ENCODE measurements around the gene PIEZO2.

Gene PIEZO2

DNA sequence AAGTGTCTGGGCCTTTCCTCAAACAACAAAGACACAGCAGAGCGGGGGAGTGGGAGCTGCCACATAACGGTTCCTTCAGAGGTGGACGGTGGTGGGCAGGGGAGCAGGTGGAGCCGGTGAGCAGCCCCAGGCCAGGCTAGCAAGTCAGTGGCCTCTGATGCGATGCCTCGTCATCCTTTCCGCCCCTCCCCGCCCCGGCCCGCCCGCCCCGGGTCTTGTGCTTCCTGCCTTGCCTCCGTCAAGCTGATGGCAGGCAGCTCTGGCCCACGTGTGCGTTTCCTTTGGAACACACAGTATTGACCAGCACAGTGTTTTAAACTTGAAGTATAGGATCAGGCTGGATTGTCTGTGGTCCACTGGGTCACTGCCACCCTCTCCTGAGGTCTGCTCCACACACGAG, 38.9 kb downstream of the PIEZO2 start:
- DNase-seq = no peak

DNA sequence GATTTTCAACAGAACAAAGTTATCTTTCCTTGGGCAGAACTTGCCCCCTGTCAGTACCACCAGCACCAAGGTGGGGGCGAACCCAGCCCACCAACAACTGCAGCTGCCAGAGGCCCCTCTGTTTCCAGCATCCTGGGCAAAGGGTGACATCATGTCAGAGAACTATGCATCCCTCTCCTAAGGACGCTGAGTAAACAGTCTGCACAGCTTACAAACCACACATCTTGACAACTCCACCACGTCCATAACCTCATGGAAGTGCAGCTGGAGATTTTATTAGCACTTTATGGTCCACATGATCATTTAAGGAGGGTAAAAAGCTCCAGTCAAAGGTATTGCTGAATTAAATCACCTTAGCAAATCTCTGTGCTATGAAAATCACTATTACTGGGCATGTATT, 40.4 kb downstream of the PIEZO2 start:
- DNase-seq = no peak

- DNase-seq = no peak
Observed at GRCh38 chr18:11106894-11107293, 42.5 kb downstream of the PIEZO2 start.

GRCh38 chr18:11105463-11105862, 43.9 kb downstream of the PIEZO2 start:
- DNase-seq = no peak

GRCh38 chr18:11104307-11104706, 45.1 kb downstream of the PIEZO2 start:
- no peak for DNase-seq

DNA sequence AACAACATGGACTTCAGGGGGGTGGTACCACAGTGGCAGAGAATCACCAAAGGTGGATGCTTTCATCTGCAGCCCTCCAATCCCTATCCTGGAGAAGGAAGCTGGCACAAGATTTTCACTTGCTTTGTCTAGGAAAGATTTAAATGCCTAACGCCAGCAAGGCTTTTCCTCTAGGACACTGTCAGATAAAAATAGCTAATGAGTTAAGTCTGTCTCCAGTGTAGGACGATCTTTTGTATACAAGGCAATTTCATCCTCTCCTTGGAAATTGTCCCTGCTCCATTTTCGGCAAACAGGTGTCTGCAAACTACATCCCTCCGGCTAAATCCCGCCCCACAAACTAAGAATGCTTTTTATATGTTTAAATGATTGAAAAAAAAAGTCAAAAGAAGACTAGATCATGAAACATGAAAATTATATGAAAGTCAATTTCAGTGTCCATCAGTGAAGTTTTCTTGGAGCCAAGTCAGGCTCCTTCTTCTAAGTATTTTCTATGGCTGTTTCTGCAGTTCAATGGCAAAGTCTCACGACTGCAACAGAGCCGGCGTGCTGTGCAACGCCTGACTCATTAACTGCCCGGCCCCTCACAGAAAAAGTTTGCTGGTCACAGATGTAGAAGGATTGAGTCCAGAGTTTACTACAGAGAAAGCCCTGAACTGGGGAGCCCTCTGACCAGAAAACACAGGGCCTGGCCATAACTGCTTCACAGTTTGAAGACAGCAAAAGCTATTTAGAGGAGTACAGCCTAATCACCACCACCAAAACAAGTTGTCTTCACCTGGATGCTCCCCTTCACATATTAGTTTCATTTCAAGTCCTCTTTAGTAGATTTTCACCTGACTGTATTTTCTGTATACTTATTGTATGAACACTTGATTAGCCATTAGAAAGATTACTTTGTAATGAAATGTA, 52.3 kb downstream of the PIEZO2 start:
- no peak for DNase-seq

DNA sequence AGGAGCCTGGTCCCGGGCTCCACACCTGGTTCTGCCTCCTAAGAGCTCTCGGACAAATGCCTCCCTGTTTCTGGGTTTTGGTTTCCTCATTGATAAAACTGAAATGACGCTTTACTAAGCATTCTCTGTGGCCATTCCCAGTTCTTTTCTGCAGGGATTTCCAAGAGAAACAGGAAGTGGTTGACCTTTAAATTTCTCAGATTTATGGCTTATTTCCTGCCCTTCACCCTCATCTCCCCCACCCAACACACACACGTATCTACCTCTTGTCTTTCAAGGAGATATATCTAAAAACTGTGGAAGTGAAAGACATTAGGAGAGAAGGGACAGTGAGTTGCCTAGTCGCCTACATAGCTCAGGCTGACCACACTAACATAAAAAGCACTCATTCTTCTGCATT, 53.0 kb downstream of the PIEZO2 start:
- no peak for DNase-seq

DNA sequence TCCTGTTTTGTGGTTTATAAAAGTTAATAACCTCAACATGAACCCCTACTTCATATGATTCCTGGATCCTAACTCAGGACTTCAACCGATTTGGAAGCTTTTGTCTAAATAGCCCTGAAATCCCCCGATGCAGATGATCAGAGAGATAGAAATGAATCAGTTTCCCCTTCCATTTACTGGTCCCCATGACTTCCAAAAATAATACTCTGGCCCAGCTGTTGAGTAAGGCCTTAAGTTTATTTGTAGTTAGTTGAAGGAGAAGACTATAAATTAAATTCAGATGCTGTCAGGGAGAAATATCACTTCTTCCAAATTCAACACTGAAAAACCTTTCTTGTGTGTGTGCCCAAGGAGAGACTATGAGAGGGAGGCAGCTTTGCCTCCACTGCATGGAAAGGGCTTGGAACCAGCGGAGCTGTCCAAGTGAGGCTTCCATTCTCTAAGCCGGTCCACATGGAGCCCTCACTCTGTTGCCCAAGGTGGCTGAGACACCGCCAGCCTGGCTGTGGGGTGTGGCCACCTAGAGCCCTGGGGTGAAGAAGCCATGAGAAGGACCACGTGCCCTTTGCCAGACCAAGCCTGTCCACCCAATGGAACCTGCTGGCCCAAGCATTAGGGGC, 53.6 kb downstream of the PIEZO2 start:
- no peak for DNase-seq

DNA sequence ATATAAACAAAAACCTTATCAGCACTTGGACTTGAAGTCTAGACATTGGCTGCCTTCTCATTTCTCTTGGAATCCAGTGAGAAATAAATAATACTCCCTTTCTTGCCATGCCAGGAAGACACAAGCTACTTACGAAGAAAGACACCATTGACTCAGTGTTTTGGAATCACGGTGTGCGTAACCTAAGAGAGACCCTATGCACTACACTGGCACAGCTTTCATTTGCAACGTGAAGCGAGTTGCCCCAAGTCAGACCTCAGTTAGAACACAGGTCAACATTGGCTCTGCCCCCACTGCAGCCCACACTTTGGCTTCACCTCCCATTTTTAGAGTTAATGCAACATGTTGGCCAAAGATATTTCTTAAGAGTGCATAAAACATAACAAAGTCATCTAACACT, 54.2 kb downstream of the PIEZO2 start:
- no peak for DNase-seq

- no peak for DNase-seq
Observed at GRCh38 chr18:11091746-11092145, 57.6 kb downstream of the PIEZO2 start.

GRCh38 chr18:11089931-11090715, 59.2 kb downstream of the PIEZO2 start:
- no peak for DNase-seq

- DNase-seq = no peak
Observed at GRCh38 chr18:11081009-11081532, 68.3 kb downstream of the PIEZO2 start.

- DNase-seq = no peak
Observed at GRCh38 chr18:11078491-11078890, 70.9 kb downstream of the PIEZO2 start.

DNA sequence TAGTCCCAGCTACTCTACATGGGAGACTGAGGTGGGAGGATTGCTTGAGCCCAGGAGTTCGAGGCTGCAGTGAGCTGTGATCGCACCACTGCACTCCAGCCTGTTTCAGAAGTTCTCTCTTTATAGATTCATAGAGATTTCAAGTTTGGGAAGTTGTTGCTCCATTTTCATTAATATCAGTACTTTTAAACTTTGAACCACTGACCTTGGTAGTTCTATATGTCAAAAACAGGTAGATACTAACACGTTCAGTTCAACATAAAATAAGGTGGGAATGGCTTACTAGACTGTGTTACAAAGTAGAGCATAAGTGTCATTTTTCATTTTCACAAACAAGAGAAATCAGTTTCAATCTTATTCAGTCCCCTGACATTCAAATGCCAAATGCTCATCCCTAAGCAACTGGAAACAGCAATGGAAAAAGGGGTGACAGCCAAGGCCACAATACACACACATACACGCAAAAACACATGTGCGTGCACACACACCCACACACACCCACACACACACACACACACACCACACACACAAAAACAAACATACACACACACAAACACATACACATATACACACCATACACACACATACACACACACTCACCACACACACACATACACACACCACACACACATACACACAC, 71.7 kb downstream of the PIEZO2 start:
- no peak for DNase-seq

DNA sequence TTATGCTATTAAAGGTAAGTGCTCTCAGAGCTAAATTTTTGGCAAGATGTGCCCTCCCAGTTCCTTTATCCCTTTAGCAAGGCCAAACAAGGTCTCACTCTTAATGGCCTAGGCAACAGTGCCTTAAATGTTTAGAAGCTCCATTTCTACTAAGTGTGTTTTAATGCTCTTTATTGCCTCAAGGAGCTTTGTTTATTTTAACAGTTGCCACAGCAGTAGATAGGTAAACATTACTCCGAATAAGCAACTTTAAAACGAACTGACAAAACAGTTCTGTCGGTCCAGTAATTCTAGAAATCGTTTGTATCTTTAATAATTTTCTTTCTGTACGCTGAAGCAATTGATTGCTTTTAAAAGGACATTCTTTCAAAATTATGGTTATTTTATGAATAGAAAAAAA, 74.5 kb downstream of the PIEZO2 start:
- DNase-seq = no peak

DNA sequence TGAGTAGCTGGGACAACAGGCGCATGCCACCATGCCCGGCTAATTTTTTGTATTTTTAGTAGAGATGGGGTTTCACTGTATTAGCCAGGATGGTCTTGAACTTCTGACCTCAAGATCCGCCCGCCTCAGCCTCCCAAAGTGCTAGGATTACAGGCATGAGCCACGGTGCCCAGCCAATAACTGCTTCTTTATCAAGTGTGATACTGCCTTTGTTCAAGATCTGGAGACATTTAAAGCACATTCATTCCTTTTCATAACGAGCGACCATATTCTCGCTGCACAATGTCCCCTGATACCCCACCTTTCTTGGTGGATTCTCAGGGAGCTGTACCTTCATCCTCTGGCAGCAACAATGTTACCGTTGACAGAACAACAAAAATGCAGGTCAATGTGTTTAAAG, 75.4 kb downstream of the PIEZO2 start:
- DNase-seq = no peak

GRCh38 chr18:11072632-11073031, 76.7 kb downstream of the PIEZO2 start:
- DNase-seq = no peak

GRCh38 chr18:11071300-11071699, 78.1 kb downstream of the PIEZO2 start:
- DNase-seq = no peak

GRCh38 chr18:11070593-11070992, 78.8 kb downstream of the PIEZO2 start:
- no peak for DNase-seq

- no peak for DNase-seq
Observed at GRCh38 chr18:11066038-11066437, 83.3 kb downstream of the PIEZO2 start.

DNA sequence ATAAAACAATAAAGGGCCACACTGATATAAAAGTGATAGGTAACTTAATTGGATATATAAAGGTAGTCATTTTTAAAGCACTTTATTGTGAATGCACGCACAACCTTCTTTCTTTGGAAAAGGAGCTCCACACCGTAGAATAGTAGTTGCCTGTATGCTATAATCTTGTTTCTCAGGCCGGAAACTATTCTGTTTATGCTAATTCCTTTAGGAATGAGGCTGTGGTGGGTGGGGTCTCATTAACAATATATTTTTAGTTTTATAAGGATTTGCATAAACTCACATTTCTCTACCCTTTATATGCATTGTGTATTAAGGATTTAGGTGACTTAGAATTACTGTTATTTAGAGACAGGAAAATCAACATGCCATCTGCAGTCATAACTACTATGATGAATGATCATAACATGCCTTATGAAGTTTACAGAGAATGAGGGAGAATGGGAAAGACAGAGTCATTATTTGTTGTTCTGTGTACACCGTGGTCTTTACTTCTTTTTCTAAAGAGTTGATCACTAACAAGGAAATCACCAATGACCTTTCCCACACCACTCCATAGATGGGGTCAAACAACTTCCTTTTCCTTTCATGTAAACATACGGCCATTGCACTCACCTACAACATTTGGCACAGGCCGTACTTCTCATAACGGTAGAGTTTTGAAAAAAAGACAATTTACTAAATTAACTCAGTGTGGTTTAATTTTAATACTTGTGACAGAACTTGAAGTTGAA, 84.5 kb downstream of the PIEZO2 start:
- no peak for DNase-seq

DNA sequence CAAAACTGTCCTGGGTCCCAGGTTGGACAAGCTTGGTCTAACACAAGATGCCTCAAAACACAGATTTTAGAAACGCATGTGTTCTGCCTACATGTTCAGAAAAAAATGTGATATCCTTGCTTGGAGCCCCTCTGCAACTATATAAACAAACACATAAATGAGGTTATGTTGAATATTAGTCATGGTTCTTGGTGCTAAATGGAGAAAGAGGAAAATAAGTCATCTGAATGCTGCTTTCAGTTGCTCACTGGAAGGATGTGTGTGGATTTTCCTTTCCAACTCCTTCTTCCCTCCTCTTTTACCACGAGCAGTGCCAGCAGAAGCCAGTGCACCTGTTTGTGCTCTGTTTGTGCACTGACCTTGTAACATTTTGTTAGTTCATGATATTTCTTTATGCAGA, 85.3 kb downstream of the PIEZO2 start:
- no peak for DNase-seq

All from stimulated activated CD4-positive, alpha-beta T cell treated with anti-CD3 and anti-CD28 coated beads, Interleukin-15, amount 100 ng/mL, for 24 hours (primary cell).